HG02623 (cell line): ENCODE results near the gene PADI1.

Source experiments
- ATAC-seq: cut with Tn5 transposase; IDR thresholded peaks from one replicate; pipeline ENCODE4 v1.9.1; 2021; ENCODE audit warnings: moderate library complexity; ENCODE audit not compliant: unreplicated experiment

PADI1 gene

GRCh38 chr1:17196496-17197185 lies 8.3 kb upstream of the PADI1 start:
- no peak for ATAC-seq

- no peak for ATAC-seq
Observed at GRCh38 chr1:17197696-17198095, 7.2 kb upstream of the PADI1 start.

- no peak for ATAC-seq
Observed at GRCh38 chr1:17198476-17199258, 6.3 kb upstream of the PADI1 start.

GRCh38 chr1:17199267-17200044 lies 5.5 kb upstream of the PADI1 start:
- ATAC-seq = no peak

- no peak for ATAC-seq
Observed at GRCh38 chr1:17200246-17200645, 4.7 kb upstream of the PADI1 start.

- ATAC-seq = no peak
Observed at GRCh38 chr1:17200756-17201155, 4.2 kb upstream of the PADI1 start.

- ATAC-seq = no peak
Observed at GRCh38 chr1:17201201-17202021, 3.5 kb upstream of the PADI1 start.

- no peak for ATAC-seq
Observed at GRCh38 chr1:17205652-17206051, 724 bp downstream of the PADI1 start.

- ATAC-seq = no peak
Observed at GRCh38 chr1:17206196-17206595, 1.3 kb downstream of the PADI1 start.

GRCh38 chr1:17207046-17207445 lies 2.1 kb downstream of the PADI1 start:
- no peak for ATAC-seq

GRCh38 chr1:17207540-17207939 lies 2.6 kb downstream of the PADI1 start:
- ATAC-seq = no peak

- ATAC-seq = no peak
Observed at GRCh38 chr1:17207966-17208418, 3.1 kb downstream of the PADI1 start.

- ATAC-seq = no peak
Observed at GRCh38 chr1:17208546-17208945, 3.6 kb downstream of the PADI1 start.

- no peak for ATAC-seq
Observed at GRCh38 chr1:17209430-17209829, 4.5 kb downstream of the PADI1 start.

GRCh38 chr1:17210176-17210575 lies 5.2 kb downstream of the PADI1 start:
- no peak for ATAC-seq

GRCh38 chr1:17211377-17211776 lies 6.4 kb downstream of the PADI1 start:
- no peak for ATAC-seq

GRCh38 chr1:17212009-17212408 lies 7.1 kb downstream of the PADI1 start:
- no peak for ATAC-seq

GRCh38 chr1:17212487-17213121 lies 7.7 kb downstream of the PADI1 start:
- no peak for ATAC-seq

GRCh38 chr1:17213148-17213781 lies 8.3 kb downstream of the PADI1 start:
- ATAC-seq = no peak

- ATAC-seq = no peak
Observed at GRCh38 chr1:17213782-17214148, 8.8 kb downstream of the PADI1 start.
